ENCODE results near the gene TTC7B.

TTC7B gene

DNA sequence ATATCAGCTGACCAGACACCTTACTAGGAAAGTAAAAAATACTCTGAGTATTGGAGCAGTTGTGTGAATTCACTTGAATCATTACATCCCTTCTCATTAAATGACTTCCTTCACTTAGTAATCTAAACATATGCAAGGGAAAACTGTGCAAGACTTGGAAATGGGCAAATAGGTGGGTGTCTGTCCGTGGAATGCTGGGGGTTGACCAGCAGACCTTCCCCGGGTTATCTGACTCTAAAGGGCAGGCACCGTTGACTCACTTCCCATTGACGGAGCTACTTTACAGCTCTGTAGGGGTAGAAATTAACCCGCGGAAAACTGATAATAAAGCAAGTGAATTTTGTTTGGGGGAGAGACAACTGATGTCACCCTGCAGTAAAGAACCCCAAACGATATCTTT lies 199.3 kb downstream of the TTC7B start:
- DNase-seq (ENCODE audit: low read depth) = no peak

DNA sequence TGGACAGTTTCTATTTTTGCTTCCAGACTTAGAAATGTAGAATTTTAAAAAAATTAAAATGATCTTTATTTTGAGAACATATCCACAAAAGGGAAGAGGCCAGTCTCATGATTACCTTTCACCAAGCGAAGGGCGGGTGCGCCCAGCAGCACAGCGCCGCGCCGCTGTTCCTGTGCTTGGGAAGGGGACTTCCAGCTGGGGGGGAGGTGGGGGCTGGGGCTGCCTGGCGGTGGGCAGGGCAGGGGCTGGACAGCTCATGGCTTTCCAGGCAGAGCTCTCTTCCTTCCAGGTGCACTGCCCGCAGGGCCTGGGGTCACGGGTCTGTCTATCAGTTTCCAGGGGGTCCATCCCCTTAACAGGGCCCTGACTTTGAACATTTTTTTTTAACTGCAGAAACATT lies 199.9 kb downstream of the TTC7B start:
- DNase-seq (ENCODE audit: low read depth) = no peak

DNA sequence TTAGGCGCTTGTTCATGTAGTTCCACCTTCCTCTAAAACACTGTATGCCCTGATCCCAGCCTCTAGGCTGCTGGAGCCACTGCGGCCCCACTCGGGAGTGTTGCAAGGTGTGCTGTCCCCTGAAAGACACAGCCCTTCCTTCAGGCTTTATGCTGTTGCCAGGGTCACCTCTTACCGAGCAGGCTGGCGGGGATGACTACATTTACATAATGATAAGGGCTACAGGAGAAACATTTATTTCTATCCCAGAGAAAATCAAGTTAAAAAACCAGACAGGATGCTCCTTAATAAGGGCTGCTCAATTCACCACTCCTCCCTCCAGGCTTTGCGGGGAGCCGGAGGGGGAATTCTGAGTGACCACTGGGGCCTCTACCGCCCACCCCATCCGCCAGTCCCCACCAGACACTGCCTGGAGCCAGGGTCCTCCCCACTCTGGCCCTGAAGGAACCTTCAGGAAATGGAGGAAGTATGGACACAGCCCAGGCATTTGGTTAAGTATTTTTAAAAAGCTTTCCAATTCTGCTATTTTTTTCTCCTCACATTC lies 200.6 kb downstream of the TTC7B start:
- DNase-seq (ENCODE audit: low read depth) = no peak

DNA sequence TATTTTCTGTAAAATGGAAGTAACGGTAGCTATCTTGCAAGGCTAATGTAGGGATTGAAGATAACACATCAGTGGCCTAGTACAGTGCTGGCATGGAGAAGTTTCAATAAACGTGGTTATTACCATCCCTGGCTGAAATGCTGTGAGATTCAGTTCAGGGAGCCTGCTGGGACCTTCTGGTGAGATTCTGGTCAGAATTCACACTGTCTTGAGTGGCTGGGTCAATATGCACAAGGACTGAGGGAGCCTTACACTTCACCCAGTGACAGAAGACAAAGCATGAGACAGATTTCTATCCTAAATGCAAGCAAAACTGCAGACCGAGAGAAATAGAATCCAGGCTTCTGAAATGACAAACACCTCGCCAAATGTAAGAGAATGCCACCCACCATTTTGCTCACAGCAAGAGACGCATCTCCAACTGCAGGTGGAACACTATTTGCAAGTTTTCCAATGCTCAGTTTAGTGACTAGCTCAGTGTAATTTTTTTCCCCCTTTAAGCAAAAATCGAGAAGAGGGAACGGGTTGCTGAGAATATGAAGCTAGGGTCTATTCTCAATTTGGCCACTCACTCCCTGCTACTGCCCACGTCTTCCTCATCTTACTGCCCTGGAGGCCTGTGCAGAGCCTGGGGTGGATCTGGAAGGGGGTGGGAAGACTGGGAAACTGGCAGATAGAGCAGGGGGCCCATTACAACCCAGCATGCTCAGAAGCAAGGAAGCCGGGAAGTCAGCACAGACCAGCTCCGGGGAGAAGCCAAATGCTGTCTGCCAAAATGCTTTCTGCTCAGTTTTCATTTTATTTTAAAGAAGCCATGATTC lies 201.3 kb downstream of the TTC7B start:
- DNase-seq (ENCODE audit: low read depth) = no peak

DNA sequence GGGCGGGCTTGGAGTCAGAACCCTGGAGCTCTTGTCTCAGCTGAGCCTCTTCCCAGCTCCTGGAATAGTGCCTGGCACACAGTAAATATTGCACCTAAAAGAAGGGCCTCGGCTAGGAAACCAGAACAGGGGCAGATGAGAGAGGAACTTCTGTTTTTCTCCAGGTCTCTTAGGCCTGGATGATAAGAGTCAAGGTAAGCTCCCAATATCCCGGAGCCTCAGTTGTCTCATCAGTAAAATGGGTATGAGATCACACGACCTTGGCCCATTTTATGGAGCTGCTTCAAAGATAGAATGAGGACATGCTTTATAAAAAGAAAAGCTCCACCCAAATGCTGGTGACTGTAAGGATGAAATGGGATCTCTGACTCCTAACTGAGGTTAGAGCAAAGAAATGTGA lies 202.2 kb downstream of the TTC7B start:
- DNase-seq (ENCODE audit: low read depth) = no peak

DNA sequence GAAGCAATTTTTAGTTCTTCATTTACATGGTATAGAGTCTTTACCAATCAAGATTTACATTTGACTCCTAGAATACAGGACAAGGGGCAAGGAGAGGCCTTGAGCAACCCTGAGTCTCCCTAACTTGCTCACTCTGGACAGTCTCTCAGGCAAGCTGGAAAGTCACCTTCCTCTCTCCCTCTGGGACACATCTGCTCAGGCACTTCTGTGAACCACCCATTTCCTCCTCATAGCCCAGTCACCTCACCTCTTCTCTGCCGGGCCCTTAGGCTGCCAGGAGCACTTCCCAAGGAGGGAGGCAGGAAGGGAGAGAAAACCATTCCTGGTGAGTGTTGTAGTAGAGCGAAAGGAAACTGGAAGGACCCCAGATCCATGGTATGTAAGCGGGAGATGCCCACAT lies 202.8 kb downstream of the TTC7B start:
- no peak for DNase-seq (ENCODE audit: low read depth)

DNA sequence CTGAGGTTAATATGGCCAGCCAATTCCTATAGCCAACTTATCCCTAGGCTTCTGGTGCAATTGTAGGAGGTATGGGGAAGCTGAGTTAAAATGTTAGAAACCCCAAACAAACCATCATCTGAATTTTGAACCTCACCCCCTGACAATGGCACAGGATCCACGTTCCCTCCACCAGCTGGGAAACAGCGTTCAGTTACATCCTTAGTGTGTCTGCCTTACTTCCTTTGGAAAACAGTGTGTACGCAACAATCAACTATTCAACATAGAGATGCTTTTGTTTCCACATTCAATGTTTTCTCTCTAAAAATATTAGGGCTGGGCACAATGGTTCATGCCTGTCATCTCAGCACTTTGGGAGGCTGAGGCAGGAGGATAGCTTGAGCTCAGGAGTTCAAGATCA lies 203.4 kb downstream of the TTC7B start:
- DNase-seq (ENCODE audit: low read depth) = no peak

DNA sequence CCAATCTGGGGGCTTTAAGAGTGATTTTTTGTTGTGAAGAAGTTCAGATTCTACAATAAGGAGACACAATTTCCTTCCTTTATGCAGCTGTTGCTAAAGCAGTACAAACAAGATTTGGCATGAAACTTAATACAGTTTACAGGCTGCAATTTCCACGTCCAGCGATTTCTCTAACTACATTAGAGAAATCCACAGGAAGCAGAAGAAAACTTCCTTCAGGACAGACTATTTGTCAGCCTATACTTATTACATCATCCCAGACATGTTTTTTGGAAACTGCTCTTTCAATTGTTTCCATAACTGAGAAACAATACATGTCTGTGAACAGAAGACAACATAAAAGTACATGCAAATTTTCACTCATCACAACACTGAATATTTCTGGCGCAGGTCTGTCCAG lies 204.3 kb downstream of the TTC7B start:
- DNase-seq (ENCODE audit: low read depth) = no peak

DNA sequence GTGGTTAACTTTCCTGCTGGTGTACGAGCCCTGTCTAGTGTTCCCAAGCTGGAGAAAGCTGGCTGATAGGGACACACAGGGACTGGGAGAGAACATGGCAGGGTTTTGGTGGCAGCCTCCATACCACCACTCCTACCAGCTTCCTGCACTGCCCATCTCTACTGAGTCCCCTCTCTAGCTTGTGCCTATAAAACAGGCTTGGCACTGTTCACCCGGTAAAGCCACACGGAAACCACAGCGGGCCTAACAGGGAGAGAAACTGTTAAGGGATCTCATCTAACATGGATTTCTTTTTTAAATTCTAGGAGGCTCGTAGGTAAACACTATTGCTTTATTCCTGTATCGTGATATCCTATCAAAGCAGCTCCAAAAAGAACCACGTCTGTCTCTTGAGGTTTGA lies 204.7 kb downstream of the TTC7B start:
- DNase-seq (ENCODE audit: low read depth) = no peak

- no peak for DNase-seq (ENCODE audit: low read depth)
Measured at GRCh38 chr14:90610346-90611040, 205.7 kb downstream of the TTC7B start.

DNA sequence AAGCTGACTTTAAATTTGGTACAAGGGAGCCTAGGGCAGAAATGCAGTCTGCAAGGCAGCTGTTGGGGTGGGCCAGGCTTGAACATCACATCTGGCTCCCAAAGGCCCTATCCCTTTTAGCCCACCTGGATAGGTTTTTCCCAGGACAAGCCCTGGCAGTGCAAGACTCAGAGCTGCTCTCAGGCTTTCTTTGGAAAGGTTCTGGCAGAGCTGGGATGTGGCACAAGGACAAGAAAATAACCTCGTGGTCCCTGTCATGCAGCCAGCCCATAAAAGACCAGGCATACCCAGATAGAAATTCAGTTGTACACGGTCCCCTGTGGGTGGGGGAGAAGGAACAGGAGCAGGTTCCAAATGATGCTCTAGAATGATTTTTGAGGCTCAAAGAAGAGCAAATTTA lies 206.9 kb downstream of the TTC7B start:
- DNase-seq (ENCODE audit: low read depth) = no peak

DNA sequence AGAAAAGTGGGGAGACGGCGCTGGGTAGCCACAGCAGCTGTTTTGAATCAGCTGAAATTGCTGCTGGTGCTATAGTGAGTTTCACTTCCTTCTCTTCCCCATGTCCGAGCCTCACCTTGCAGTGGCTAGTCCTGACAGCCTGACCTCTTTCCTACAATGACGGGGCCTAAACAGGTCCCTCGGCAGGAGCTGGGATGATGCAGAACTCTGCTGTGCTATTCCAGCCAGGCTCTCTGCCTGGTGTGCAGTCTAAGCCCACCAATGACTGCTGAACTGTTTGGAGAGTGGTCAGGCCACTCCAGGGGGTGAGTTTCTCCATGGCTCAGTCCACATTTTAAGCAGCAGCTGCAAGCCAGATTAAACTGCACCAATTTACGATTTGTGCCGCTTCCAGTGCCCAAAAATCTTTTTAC lies 207.3 kb downstream of the TTC7B start:
- no peak for DNase-seq (ENCODE audit: low read depth)

GRCh38 chr14:90608281-90608680 lies 207.9 kb downstream of the TTC7B start:
- no peak for DNase-seq (ENCODE audit: low read depth)

DNA sequence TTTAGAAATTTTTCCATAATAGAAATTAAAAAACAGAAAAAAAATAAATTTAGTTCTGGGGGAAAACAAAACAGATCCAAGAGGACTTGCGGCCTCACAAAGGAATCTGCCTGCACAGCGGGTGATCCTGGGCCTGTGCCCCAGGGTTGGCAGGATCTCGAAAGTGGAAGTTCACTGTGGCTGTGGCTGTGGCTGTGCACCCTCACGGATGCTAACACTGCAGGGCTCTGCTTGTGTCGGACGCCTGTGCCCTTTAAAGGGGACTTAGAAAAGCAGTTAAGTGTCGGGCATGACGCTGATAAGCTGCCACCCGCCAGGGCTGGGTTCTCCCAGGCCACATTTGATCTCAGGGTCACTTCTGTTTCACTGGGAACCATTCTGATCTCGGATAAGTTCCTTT lies 209.1 kb downstream of the TTC7B start:
- DNase-seq (ENCODE audit: low read depth) = no peak

- no peak for DNase-seq (ENCODE audit: low read depth)
Measured at GRCh38 chr14:90606434-90606833, 209.8 kb downstream of the TTC7B start.

DNA sequence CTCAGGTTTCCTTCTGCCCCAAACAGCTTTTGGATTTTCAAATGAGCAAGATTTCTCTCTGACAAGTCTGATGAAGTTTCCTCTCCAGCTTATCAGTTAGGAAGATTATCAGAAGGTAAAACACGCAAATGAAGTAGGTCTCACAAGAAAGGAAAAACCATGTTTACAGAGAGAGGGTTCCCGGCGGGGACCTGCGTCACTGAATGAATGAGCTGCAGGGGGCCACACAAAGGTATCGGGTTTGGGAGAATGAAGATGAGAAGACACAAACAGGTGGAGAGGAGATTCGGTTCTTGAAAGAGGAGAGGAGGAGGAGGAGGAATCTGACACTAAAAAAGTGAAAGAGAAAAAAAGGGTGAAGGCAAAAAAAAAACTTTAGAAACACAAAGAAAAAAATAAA lies 210.8 kb downstream of the TTC7B start:
- no peak for DNase-seq (ENCODE audit: low read depth)

GRCh38 chr14:90604356-90604755 lies 211.9 kb downstream of the TTC7B start:
- DNase-seq (ENCODE audit: low read depth) = no peak

DNA sequence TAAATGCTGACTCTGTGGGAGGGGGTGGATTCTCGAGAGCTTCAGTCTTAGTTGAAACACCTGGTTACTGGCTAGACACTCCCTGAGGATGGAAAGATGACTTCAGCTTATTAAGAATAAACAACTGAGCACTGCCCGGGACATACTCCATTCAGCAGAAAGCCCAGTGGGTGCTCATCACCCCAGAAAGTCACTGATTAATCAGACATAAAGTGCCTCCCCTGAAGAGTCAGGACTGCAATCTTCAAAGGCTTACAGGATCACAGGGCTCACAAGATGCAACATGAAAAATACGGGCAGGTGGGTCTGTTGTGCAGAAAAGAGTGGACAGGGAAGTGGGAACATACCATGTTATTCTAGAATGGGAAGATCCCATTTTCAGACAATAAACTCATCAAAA lies 212.4 kb downstream of the TTC7B start:
- DNase-seq (ENCODE audit: low read depth) = no peak

DNA sequence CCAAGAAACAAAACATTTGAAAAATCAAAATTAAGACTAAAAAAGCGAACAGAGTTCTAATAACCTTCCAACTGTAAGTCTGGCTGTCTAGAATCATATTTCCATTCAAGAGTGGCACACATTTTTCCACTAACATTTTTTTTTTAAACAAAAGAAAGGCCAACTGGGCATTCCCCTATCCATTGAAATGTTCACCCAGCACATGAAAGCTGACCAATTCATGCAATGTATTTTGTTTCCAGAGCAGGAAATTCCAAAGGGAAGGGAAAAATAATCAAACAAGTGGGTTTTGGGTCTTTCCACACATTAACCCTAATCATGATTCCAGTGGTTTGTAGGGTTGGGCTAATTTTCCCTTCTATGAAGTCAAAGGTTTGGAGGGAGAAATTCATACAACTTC lies 212.9 kb downstream of the TTC7B start:
- no peak for DNase-seq (ENCODE audit: low read depth)

GRCh38 chr14:90602088-90602687 lies 214.0 kb downstream of the TTC7B start:
- DNase-seq (ENCODE audit: low read depth) = no peak

GRCh38 chr14:90601563-90601962 lies 214.7 kb downstream of the TTC7B start:
- DNase-seq (ENCODE audit: low read depth) = no peak

- no peak for DNase-seq (ENCODE audit: low read depth)
Measured at GRCh38 chr14:90600619-90601018, 215.6 kb downstream of the TTC7B start.
